MM.1S (cell line): ENCODE measurements around the gene SLC2A5.

Source experiments
- DNase-seq: peaks from one replicate; pipeline ENCODE4 v3.0.0-alpha.2; 2015
- H2AFZ ChIP-seq: fragments of 300-600 bp; sonication (generic); 2 replicates; pipeline ENCODE4 v1.6.0; 2016; ENCODE audit warnings: antibody characterized with exemption, low read length
- H3F3A ChIP-seq: fragments of 300-600 bp; sonication (generic); 2 replicates; pipeline ENCODE4 v1.6.1; 2016; ENCODE audit warnings: mild to moderate bottlenecking, antibody characterized with exemption, low read length, moderate library complexity, mixed read lengths; ENCODE audit not compliant: insufficient read depth
- H3K27ac ChIP-seq: fragments of 300-600 bp; sonication (generic); 2 replicates; pipeline ENCODE4 v1.5.1; 2016; ENCODE audit warnings: mild to moderate bottlenecking, low read length
- H3K27me3 ChIP-seq: fragments of 300-600 bp; sonication (generic); replicated peaks from 2 replicates; pipeline ENCODE4 v1.6.0; 2016; ENCODE audit warnings: low read length; ENCODE audit not compliant: insufficient read depth
- H3K36me3 ChIP-seq: fragments of 300-600 bp; sonication (generic); replicated peaks from 2 replicates; pipeline ENCODE4 v1.6.1; 2016; ENCODE audit warnings: mild to moderate bottlenecking, low read length, mixed read lengths; ENCODE audit not compliant: insufficient read depth
- H3K4me1 ChIP-seq: fragments of 300-600 bp; sonication (generic); 2 replicates; pipeline ENCODE4 v1.6.1; 2016; ENCODE audit warnings: low read length, mixed read lengths
- H3K4me2 ChIP-seq: fragments of 300-600 bp; sonication (generic); 2 replicates; pipeline ENCODE4 v1.6.0; 2016; ENCODE audit warnings: low read depth, low read length
- H3K4me3 ChIP-seq: fragments of 300-600 bp; sonication (generic); 2 replicates; pipeline ENCODE4 v1.5.1; 2016; ENCODE audit warnings: low read length, mixed read lengths
- H3K79me2 ChIP-seq: fragments of 300-600 bp; sonication (generic); 2 replicates; pipeline ENCODE4 v1.6.1; 2016; ENCODE audit warnings: mixed run types, low read length, mixed read lengths
- H3K9ac ChIP-seq: fragments of 300-600 bp; sonication (generic); 2 replicates; pipeline ENCODE4 v1.6.1; 2016; ENCODE audit warnings: low read length, mixed read lengths
- H3K9me2 ChIP-seq: fragments of 300-600 bp; sonication (generic); replicated peaks from 2 replicates; pipeline ENCODE4 v1.6.1; 2016; ENCODE audit warnings: mild to moderate bottlenecking, low read length, mixed read lengths; ENCODE audit not compliant: insufficient read depth
- H3K9me3 ChIP-seq: fragments of 300-600 bp; sonication (generic); replicated peaks from 2 replicates; pipeline ENCODE4 v1.6.1; 2016; ENCODE audit warnings: mild to moderate bottlenecking, low read length, mixed read lengths; ENCODE audit not compliant: insufficient read depth
- H4K20me1 ChIP-seq: fragments of 300-600 bp; sonication (generic); 2 replicates; pipeline ENCODE4 v1.6.1; 2016; ENCODE audit warnings: mild to moderate bottlenecking, low read length, moderate library complexity, mixed read lengths; ENCODE audit not compliant: insufficient read depth
- EZH2 ChIP-seq: fragments of 300-600 bp; sonication (generic); optimal IDR thresholded peaks from 2 replicates; pipeline ENCODE3; 2017; ENCODE audit warnings: low read depth, mild to moderate bottlenecking, antibody characterized with exemption, low read length, mixed read lengths
- EZH2phosphoT487 ChIP-seq: fragments of 300-600 bp; sonication (generic); IDR thresholded peaks from 2 replicates; pipeline ENCODE4 v1.6.1; 2018; ENCODE audit warnings: antibody characterized with exemption, low read length
- TF ChIP-seq, protein P1 (sequence below): fragments of 300-600 bp; sonication (generic); IDR thresholded peaks from 2 replicates; pipeline ENCODE4 v1.5.1; 2016; ENCODE audit warnings: antibody characterized with exemption, low read length, mixed read lengths

Gene SLC2A5, protein sequence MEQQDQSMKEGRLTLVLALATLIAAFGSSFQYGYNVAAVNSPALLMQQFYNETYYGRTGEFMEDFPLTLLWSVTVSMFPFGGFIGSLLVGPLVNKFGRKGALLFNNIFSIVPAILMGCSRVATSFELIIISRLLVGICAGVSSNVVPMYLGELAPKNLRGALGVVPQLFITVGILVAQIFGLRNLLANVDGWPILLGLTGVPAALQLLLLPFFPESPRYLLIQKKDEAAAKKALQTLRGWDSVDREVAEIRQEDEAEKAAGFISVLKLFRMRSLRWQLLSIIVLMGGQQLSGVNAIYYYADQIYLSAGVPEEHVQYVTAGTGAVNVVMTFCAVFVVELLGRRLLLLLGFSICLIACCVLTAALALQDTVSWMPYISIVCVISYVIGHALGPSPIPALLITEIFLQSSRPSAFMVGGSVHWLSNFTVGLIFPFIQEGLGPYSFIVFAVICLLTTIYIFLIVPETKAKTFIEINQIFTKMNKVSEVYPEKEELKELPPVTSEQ

DNA sequence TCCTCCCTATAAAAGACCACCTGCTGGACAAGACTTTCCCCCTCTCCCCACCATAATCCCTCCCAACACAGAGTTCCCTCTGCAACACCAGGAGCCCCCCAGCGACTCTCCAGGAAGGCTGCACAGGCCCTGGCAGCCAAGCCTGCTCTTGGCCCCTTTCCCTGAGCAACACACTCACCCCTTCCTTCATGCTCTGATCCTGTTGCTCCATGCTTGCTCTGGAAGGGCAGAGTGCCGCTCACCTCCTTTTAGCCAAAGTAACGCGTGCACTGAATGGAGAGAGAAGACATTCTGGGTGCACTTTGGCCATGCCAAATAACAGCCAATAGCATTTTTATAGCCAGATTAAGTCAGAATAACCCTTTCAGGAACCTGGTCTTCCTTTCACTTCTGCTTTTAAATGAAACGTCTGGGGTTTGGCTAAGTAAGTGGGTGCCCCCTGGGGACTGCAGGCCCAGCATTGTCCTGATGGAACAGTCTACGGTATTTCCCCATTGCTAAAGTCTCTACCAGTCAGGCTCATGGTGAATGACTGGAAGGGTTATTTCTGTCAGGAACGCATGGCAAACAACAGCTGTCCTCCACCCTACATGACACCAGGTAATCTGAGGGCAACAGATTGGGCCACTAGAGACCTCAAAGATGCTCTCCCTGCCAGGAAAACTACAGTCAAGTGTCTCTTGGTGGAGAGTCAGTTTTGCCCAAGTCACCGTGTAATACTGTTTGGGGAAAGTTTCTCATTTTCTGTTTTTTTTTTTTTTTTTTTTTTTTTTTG is at the start of gene SLC2A5:
Gene SLC2A5 (minus strand): TSS at position 310 of the 775 bp plus-strand sequence. CDS start 99 bp downstream, at position 211.
- Histone ChIP-seq H3K27me3 (peaks cover 17% of the 10 kb centered on the region; the same call in 1 of the 2 replicates), H3K4me2 (peak within 1 kb of the TSS; percentile 33), H3K27ac (peak within 1 kb of the TSS; percentile 6), H3K9me2 (no peaks in the 10 kb centered on the region), H4K20me1 (no peaks in the 10 kb centered on the region), H3K4me1 (peaks cover 13% of the 10 kb centered on the region), H3K4me3 (no peak within 1 kb of the TSS; the same call in 1 of the 2 replicates), H3K79me2 (no peaks in the 10 kb centered on the region), H3K36me3 (no peaks in the 10 kb centered on the region), H2AFZ (0 out of 2 replicates have a peak within 1 kb of the TSS, but pooled peaks have one; percentile 1), H3K9ac (no peak within 1 kb of the TSS), H3F3A (no peaks in the 10 kb centered on the region), H3K9me3 (no peaks in the 10 kb centered on the region)
- peak; percentile 53 for DNase-seq
- TF ChIP-seq EZH2phosphoT487 (no peak), EZH2 (no peak)
- TF ChIP-seq, protein P1, sequence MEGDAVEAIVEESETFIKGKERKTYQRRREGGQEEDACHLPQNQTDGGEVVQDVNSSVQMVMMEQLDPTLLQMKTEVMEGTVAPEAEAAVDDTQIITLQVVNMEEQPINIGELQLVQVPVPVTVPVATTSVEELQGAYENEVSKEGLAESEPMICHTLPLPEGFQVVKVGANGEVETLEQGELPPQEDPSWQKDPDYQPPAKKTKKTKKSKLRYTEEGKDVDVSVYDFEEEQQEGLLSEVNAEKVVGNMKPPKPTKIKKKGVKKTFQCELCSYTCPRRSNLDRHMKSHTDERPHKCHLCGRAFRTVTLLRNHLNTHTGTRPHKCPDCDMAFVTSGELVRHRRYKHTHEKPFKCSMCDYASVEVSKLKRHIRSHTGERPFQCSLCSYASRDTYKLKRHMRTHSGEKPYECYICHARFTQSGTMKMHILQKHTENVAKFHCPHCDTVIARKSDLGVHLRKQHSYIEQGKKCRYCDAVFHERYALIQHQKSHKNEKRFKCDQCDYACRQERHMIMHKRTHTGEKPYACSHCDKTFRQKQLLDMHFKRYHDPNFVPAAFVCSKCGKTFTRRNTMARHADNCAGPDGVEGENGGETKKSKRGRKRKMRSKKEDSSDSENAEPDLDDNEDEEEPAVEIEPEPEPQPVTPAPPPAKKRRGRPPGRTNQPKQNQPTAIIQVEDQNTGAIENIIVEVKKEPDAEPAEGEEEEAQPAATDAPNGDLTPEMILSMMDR: no peak

DNA sequence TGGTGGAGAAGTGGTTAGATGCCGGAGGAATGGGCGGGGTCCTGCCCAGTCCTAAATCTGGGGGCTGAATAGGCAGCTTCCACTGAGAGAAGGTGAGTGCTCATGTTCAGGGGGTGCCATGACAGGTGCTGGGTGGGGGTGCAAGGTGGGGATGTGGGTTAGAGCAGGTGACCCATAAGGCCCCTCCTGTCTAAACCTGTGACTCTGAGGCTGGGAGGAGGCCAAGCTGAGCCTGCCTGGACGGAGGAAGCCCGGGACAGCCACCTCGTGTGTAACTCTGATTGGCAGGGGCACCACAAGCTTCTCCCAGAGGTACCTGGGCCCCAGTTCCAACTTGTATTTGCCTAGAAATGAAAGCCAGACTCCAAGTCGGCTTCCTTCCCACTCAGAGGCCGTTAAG is 48.8 kb upstream of the SLC2A5 start:
- no peaks in the 10 kb centered on the region for H3F3A ChIP-seq
- H3K9me3 ChIP-seq: no peaks in the 10 kb centered on the region

DNA sequence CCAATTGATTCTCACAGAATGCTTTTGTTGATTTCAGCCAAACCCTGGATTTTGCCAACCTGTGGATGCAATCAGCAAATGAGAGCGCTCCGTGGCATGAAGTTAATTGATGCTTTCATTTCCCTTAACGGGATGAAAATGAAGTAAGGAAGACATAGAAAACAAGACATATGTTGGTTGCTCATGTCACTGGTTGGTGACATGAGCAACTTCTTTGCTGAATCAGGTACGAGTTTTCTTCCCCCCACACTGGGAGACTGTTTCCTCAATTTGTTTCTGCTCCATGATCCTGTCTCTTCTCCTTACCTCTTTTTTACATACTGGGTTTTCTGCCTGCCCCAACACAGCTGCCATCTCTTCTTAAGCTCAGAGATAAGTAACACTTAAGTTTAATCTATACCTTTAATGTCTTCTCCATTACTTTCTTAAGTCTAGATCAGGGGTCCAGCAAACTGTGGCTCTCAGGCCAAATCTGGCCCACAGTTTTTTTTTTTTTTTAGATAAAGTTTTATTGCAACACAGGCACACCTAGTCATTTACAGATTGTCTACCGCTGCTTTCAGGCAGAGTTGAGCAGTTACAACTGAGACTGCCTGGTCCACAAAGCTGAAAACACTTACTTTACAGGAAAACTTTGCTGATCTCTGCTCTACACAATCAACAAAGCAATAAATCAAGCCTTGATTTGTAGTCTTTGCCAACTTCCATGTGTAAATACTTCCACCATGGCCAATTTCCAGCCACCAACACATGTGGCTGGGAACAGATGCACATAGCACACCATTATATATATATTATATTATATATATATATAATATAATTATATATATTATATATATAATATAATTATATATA is 46.1 kb upstream of the SLC2A5 start:
- no peaks in the 10 kb centered on the region for H3F3A ChIP-seq
- no peaks in the 10 kb centered on the region for H3K79me2 ChIP-seq
- H3K4me2 ChIP-seq: no peak overlapping the region
- TF ChIP-seq, protein P1: no peak
- TF ChIP-seq EZH2: no peak
- no peak for TF ChIP-seq EZH2phosphoT487
- H3K27ac ChIP-seq: no peak overlapping the region
- no peak overlapping the region for H3K4me3 ChIP-seq
- H3K9me2 ChIP-seq: no peaks in the 10 kb centered on the region
- no peaks in the 10 kb centered on the region for H3K36me3 ChIP-seq
- no peaks in the 10 kb centered on the region for H4K20me1 ChIP-seq
- H2AFZ ChIP-seq: no peak overlapping the region
- H3K4me1 ChIP-seq: no peaks in the 10 kb centered on the region
- no peak for DNase-seq
- no peak overlapping the region for H3K9ac ChIP-seq
- H3K27me3 ChIP-seq: no peaks in the 10 kb centered on the region
- H3K9me3 ChIP-seq: no peaks in the 10 kb centered on the region

More for the DNA sequence above, 48.8 kb upstream of the SLC2A5 start:
- no peak overlapping the region for H2AFZ ChIP-seq
- H3K4me2 ChIP-seq: no peak overlapping the region
- no peak overlapping the region for H3K4me3 ChIP-seq
- DNase-seq: no peak
- TF ChIP-seq, protein P1: no peak
- TF ChIP-seq EZH2: no peak
- no peak for TF ChIP-seq EZH2phosphoT487
- H3K27me3 ChIP-seq: no peaks in the 10 kb centered on the region
- H3K36me3 ChIP-seq: no peaks in the 10 kb centered on the region
- no peaks in the 10 kb centered on the region for H3K79me2 ChIP-seq
- no peaks in the 10 kb centered on the region for H3K4me1 ChIP-seq
- no peaks in the 10 kb centered on the region for H3K9me2 ChIP-seq
- no peaks in the 10 kb centered on the region for H4K20me1 ChIP-seq
- no peak overlapping the region for H3K9ac ChIP-seq
- no peak overlapping the region for H3K27ac ChIP-seq
